T-helper 2 cell treated with Interferon-gamma antibody and Interleukin-4, amounts not matched to agents 5 μg/mL and 100 μg/mL, for 36 hours (primary cell): ENCODE data around the gene DOCK4.

Experiments used
- DNase-seq: peaks from one replicate; pipeline ENCODE4 v3.0.0; 2021; ENCODE audit warnings: low spot score
- H3K27ac Mint-ChIP-seq: one replicate; pipeline ENCODE4 v1.8.0; 2021; ENCODE audit warnings: mild to moderate bottlenecking, mixed read lengths
- H3K27me3 Mint-ChIP-seq: one replicate; pipeline ENCODE4 v1.8.0; 2021; ENCODE audit warnings: low read depth, mixed read lengths
- H3K36me3 Mint-ChIP-seq: one replicate; pipeline ENCODE4 v1.8.0; 2021; ENCODE audit warnings: low read depth, mixed read lengths
- H3K4me1 Mint-ChIP-seq: one replicate; pipeline ENCODE4 v1.8.0; 2021; ENCODE audit warnings: low read depth, mixed read lengths
- H3K4me3 Mint-ChIP-seq: one replicate; pipeline ENCODE4 v1.8.0; 2022; ENCODE audit warnings: mild to moderate bottlenecking, moderate library complexity, mixed read lengths
- H3K9me3 Mint-ChIP-seq: one replicate; pipeline ENCODE4 v1.8.0; 2021; ENCODE audit warnings: mixed read lengths

DOCK4 gene

DNA sequence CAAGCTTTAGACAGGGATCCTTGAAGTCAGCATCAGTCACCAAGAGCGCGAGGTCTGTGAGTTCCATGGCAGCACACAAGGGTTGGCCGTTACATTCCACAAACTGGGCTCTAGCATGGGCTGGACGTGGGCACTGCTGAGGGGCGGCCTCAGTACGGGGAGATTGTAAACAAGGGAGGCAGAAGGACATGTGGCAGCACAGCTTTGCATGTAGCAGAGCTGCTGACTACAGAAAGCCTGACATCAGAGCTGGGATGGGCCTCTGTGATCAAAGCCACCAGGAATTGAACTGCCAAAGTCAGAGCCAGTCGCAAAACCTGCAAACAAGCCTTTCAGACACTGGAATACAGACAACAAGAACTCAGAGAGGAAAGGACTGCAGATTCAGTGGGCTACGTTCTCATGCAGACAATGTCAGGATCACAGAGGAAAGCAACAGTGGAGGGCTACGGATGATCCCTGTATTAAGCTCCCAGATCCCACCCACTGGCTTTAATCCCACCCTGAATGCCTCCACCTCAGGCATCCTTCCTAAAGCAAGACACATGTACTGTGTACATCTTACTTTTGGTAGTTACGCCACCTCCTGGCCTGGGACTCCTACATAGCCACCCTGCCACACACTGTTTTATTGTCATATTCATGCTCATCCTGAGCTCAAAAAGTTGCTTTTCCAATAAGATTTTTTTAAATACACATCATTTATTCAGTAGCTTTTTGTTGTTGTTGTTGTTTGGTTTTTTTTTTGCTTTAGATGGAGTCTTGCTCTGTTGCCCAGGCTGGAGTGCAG lies 352.8 kb downstream of the DOCK4 start:
- Mint-ChIP-seq H3K27ac (no peak overlapping the region), H3K4me1 (no peaks in the 10 kb centered on the region), H3K4me3 (no peak overlapping the region), H3K9me3 (no peaks in the 10 kb centered on the region), H3K27me3 (peaks cover 2% of the 10 kb centered on the region), H3K36me3 (no peaks in the 10 kb centered on the region)
- no peak for DNase-seq

DNA sequence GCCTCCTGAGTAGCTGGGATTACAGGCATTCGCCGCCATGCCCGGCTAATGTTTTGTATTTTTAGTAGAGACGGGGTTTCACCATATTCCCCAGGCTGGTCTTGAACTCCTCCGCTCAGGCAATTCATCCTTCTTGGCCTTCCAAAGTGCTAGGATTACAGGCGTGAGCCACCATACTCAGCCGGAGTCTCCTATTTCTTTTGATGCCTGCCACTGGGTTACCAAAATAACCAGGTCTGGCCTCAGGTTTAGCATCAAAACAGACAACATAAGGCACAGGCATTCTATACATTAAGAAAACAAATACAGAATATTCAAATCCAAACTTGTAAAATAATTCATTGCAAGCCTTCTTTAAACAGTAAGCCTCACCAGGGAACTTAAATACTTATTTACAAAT lies 354.1 kb downstream of the DOCK4 start:
- no peak overlapping the region for H3K27ac Mint-ChIP-seq
- H3K4me3 Mint-ChIP-seq: no peak overlapping the region

DNA sequence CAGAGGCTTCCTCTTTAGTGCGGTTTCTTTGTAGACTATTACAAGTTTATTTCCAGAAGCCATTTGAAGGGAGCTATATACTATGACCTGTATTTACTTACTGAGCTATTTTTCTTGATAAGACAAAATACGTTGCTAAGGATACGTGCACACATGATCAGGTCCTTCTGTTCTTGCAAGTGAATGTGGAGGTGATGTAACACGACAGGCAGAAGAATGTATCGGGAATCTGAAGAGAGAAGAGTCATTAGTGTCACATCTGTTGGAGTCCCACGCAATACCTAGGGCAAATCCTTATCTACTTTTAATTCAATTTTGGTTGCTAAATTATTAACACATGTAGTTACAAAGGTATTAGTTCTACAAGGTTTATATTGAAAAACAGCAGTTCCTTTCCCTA lies 359.3 kb downstream of the DOCK4 start:
- Mint-ChIP-seq H3K27ac (no peak overlapping the region), H3K9me3 (no peaks in the 10 kb centered on the region), H3K4me3 (no peak overlapping the region), H3K36me3 (no peaks in the 10 kb centered on the region), H3K27me3 (no peaks in the 10 kb centered on the region), H3K4me1 (no peaks in the 10 kb centered on the region)
- DNase-seq: no peak

More for the DNA sequence above, 354.1 kb downstream of the DOCK4 start:
- Mint-ChIP-seq H3K4me1 (no peaks in the 10 kb centered on the region), H3K36me3 (no peaks in the 10 kb centered on the region), H3K9me3 (no peaks in the 10 kb centered on the region), H3K27me3 (peaks cover 2% of the 10 kb centered on the region)
- no peak for DNase-seq

DNA sequence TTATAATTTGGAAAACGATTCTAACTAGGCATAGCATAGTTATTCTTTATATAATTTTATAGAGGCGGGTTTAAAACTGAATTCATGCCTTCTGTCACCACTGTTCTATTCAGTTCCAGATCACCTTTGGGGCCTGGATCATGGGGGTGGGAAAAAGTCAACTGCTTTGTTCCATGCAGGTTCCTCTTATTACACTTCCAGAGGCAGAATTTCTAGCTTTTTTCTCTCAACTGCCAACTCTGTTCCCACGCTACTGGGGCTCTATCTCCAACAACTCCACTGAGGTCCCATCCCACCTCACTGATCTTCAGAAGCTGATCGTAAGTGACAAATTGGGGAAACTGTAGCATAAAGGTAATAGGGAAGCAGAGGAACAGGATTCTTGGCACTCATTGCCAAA lies 360.3 kb downstream of the DOCK4 start:
- Mint-ChIP-seq H3K4me1 (no peaks in the 10 kb centered on the region), H3K27me3 (no peaks in the 10 kb centered on the region), H3K36me3 (no peaks in the 10 kb centered on the region), H3K27ac (no peak overlapping the region), H3K4me3 (no peak overlapping the region), H3K9me3 (no peaks in the 10 kb centered on the region)
- no peak for DNase-seq

DNA sequence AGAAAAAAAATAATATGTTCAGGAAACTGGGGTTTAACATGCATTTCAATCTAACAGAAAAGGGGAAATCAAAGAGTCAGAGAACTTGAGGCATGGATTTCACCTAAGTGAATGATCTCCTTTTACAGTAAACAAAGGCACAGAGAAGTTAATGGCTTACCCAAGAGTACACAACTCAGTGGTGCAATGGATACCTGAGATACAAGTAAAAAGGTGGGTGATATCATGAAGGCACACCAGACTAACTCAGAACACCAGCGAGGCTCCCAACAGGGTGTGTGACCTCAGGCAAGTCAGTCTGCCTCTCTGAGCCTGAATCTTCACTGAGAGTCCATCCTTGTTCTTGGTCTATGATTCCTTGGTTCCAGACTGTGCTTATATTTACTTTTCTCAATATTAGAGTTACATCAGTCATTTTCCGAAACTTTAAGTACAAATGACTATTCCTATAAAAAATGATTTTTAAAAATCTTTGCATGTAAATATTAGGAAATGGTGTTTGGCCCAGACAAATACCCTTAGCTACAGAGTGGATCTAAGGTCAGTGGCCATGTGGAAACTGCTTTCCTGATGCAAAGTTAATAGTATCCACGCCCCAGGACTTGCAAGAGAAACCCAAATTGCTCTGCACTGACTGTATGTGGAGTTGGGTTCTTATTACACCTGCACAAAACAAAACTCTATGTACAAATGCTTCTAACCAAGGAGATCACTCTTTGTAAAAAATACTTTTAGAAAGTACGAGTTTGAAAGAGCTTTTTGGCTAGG lies 361.1 kb downstream of the DOCK4 start:
- Mint-ChIP-seq H3K4me1 (no peaks in the 10 kb centered on the region), H3K4me3 (no peak overlapping the region), H3K27me3 (no peaks in the 10 kb centered on the region), H3K9me3 (no peaks in the 10 kb centered on the region), H3K36me3 (no peaks in the 10 kb centered on the region), H3K27ac (no peak overlapping the region)
- DNase-seq: no peak

DNA sequence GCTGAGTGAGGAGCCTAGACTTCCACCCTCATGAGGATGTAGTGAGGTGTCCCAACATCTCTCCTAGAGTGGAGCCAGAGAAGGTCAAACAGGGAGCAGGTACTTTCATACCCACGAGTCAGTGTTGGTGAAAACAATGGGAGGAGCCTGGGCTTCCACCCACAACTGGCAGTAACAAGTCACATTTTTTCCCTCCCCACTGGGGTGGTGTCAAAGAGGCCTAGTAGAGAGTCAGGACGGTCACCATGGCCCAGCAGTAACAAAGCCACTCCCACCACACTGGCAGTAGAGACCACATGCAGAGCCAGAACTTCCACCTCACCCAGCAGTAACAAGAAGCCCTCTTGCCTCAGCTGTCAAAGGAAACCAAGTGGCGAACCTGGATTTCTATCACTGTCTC lies 363.7 kb downstream of the DOCK4 start:
- H3K4me1 Mint-ChIP-seq: no peaks in the 10 kb centered on the region
- H3K36me3 Mint-ChIP-seq: no peaks in the 10 kb centered on the region
- H3K9me3 Mint-ChIP-seq: no peaks in the 10 kb centered on the region
- no peak overlapping the region for H3K27ac Mint-ChIP-seq
- DNase-seq: no peak
- no peak overlapping the region for H3K4me3 Mint-ChIP-seq
- no peaks in the 10 kb centered on the region for H3K27me3 Mint-ChIP-seq

DNA sequence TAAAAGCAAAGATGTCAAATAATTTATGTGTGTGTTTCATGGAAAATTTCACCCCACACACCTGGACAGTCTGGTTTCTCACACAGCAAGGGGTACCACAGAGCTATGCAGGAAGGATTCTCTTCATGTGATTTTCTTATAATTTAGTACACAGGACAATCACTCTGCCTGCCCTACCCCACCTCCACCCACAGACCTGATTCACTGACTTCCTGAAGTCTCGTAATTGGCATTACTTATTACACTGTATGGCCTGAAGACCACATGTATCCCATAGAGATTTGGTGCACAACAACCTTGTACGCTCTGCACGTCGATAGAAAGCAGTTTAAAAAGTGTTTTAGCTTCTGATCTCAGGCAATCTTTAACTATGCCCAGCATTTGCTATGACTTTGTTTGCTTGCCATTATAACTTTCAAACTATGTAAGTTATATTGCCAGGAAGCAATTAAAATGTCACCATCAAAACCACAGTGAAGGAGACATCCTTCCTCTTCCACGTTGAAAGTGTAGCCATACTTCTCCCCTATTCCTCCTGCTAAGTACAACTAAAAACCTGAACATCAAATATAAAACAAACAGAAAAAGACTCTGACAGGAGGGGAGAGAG lies 364.5 kb downstream of the DOCK4 start:
- H3K4me3 Mint-ChIP-seq: no peak overlapping the region
- H3K4me1 Mint-ChIP-seq: no peaks in the 10 kb centered on the region
- no peaks in the 10 kb centered on the region for H3K27me3 Mint-ChIP-seq
- no peaks in the 10 kb centered on the region for H3K36me3 Mint-ChIP-seq
- DNase-seq: no peak
- H3K27ac Mint-ChIP-seq: no peak overlapping the region
- no peaks in the 10 kb centered on the region for H3K9me3 Mint-ChIP-seq

DNA sequence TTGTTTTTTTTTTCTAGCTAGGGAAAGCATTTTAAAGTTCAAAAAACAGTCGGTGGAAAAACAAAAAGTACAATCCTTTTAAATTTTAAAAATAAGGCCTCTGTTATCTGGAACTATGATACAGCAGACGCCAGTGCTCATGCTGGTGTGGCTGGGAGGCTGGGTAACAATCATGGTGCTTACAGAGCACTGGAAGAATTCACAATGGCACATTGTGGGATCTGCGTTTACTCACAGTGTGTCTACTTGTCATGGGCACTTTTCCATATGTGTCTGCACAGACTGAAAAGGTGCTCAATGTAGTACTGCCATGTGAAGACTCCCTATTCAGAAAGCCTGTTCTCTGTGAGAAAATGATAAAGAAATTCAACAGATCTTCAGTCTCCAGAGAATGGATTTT lies 365.7 kb downstream of the DOCK4 start:
- Mint-ChIP-seq H3K4me1 (no peaks in the 10 kb centered on the region), H3K36me3 (no peaks in the 10 kb centered on the region), H3K9me3 (no peaks in the 10 kb centered on the region), H3K4me3 (no peak overlapping the region), H3K27me3 (no peaks in the 10 kb centered on the region), H3K27ac (no peak overlapping the region)
- DNase-seq: no peak

DNA sequence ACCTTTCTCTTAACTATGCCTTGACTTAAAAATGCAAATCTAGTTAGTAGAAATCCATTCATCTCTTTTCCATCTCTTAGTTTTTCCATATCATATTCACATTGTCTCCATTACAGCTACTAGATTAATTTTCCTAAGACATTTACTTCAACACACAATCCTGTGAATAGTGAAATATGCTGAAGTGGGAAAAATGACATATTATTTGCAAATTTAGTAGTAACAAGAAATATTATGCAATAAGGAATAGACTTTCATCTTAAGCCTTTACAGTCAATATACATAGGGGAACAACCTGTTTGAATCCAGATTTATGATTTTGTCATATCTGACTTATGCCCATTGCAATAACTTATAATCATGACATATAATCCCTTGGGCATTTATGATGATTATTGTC lies 366.9 kb downstream of the DOCK4 start:
- H3K9me3 Mint-ChIP-seq: no peaks in the 10 kb centered on the region
- H3K27ac Mint-ChIP-seq: no peak overlapping the region
- no peaks in the 10 kb centered on the region for H3K27me3 Mint-ChIP-seq
- no peaks in the 10 kb centered on the region for H3K4me1 Mint-ChIP-seq
- H3K4me3 Mint-ChIP-seq: no peak overlapping the region
- DNase-seq: no peak
- no peaks in the 10 kb centered on the region for H3K36me3 Mint-ChIP-seq

DNA sequence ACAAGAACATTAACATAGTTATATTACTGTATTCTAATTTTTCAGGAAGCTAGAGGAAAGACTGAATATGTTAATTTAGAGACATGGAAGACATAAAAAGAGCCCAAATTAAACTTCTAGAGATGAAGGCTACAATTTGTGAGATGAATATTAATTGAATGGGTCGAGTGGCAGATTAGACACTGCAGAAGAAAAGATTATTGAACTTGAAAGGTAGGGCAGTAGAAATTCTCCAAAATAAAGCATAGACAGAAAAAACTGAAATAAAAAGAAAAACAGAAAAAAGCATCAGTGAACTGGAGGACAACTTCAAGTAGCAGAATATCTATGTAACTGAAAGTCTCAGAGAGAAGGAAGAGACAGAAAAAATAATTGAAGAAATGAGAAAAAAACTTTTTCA lies 369.6 kb downstream of the DOCK4 start:
- Mint-ChIP-seq H3K4me1 (no peaks in the 10 kb centered on the region), H3K4me3 (no peak overlapping the region), H3K27me3 (no peaks in the 10 kb centered on the region), H3K9me3 (no peaks in the 10 kb centered on the region), H3K27ac (no peak overlapping the region), H3K36me3 (no peaks in the 10 kb centered on the region)
- no peak for DNase-seq

DNA sequence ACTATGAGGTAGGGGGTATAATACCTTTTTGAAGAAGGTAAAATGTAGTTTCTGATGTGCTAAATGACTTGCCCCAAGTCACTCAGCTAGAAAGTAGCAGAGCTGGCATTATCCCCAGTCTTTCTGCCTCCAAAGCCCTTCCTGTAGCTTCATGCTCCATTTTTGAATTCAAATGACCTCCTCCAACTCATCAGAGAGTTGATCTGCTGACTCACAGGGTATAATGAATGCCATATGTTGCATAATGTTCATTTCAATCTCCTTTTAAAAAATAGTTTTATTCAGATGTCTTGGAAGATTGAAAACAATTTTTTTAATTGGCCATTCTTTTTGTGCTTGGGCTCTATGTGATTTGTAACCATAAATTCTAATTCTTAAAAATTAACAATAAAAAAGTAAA lies 371.1 kb downstream of the DOCK4 start:
- no peaks in the 10 kb centered on the region for H3K9me3 Mint-ChIP-seq
- H3K27me3 Mint-ChIP-seq: no peaks in the 10 kb centered on the region
- H3K4me1 Mint-ChIP-seq: no peaks in the 10 kb centered on the region
- no peaks in the 10 kb centered on the region for H3K36me3 Mint-ChIP-seq
- DNase-seq: no peak
- no peak overlapping the region for H3K4me3 Mint-ChIP-seq
- H3K27ac Mint-ChIP-seq: no peak overlapping the region

DNA sequence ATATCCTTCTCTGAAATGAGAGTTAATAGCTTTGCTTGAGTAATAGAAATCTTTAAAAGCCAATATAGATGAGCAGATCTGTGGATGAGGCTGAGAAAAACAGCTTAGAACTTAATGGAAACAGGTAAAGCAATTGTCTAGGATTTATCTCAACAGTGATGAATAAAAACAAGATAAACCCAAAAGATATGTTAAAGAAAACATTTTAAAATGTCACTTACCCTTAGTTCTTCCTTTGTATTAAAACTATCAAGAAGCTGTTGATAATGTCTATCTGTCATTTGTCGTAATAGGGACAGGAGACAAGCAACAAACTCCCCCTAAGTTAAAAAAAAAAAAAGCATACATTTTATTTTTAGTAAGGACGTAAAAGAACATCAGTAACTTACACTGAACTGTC lies 371.8 kb downstream of the DOCK4 start:
- no peaks in the 10 kb centered on the region for H3K27me3 Mint-ChIP-seq
- no peaks in the 10 kb centered on the region for H3K9me3 Mint-ChIP-seq
- DNase-seq: no peak
- no peaks in the 10 kb centered on the region for H3K36me3 Mint-ChIP-seq
- H3K4me1 Mint-ChIP-seq: no peaks in the 10 kb centered on the region
- H3K27ac Mint-ChIP-seq: no peak overlapping the region
- no peak overlapping the region for H3K4me3 Mint-ChIP-seq

DNA sequence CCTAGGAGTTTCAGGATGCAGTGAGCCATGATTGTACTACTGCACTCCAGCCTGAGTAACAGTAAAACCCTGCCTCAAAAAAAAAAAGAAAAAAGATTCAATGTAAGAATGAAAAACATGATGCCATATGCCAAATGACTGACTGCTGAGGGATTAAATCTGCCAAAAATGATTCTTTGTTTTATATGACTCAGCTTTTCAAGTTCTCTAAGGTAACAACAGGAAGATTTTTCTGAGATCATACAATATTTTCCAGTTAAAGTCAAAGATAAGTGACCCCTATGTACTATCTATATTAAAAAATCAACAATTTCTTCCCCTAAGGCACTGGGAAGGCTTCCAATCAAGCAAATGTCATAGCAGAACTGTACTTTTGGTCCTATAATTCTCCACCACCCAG lies 372.7 kb downstream of the DOCK4 start:
- H3K36me3 Mint-ChIP-seq: no peaks in the 10 kb centered on the region
- no peak for DNase-seq
- H3K27ac Mint-ChIP-seq: no peak overlapping the region
- H3K4me3 Mint-ChIP-seq: no peak overlapping the region
- H3K4me1 Mint-ChIP-seq: no peaks in the 10 kb centered on the region
- no peaks in the 10 kb centered on the region for H3K27me3 Mint-ChIP-seq
- no peaks in the 10 kb centered on the region for H3K9me3 Mint-ChIP-seq

DNA sequence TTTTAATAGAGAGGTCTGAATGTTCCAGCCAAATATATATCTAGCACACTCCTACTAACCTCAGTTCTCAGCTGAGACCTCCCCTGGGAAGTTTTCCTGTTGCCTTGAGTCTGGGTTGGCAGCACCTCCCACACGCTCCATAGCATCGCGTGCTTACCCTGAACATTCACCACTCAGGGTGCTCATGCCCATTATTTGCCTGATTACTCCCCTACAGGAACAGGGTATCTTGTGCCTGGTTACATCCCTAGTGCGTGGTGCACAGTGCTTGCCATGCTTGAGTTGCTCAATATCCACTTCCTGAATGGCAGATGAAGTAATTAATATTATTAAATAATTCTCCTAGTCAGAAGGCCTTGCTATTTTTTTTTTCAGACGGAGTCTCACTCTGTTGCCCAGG lies 374.0 kb downstream of the DOCK4 start:
- DNase-seq: no peak
- no peaks in the 10 kb centered on the region for H3K27me3 Mint-ChIP-seq
- no peak overlapping the region for H3K4me3 Mint-ChIP-seq
- no peaks in the 10 kb centered on the region for H3K9me3 Mint-ChIP-seq
- no peaks in the 10 kb centered on the region for H3K36me3 Mint-ChIP-seq
- no peak overlapping the region for H3K27ac Mint-ChIP-seq
- no peaks in the 10 kb centered on the region for H3K4me1 Mint-ChIP-seq
